Ovary (tissue), 3 donors: ENCODE measurements around the gene PHKB.

Experiments
- EP300 ChIP-seq: sonication (generic); formaldehyde crosslinking; IDR thresholded peaks from one replicate; pipeline ENCODE4 v1.6.1; 2017; ENCODE audit warnings: antibody characterized with exemption
- POLR2A ChIP-seq: fragments of 450-650 bp; IDR thresholded peaks from one replicate; pipeline ENCODE4 v1.6.1; 2017; ENCODE audit warnings: antibody characterized with exemption, mild to moderate bottlenecking, moderate library complexity
- TF ChIP-seq, protein P1 (sequence below), 3 donors: fragments of 450-650 bp in 2 of 3; fragments of 200-600 bp in 1 of 3; IDR thresholded peaks; one replicate each; pipeline versions ENCODE4 v1.5.1 to v1.8.0; 2016 to 2022; ENCODE audit warnings: antibody characterized with exemption in 3 of 3, mild to moderate bottlenecking in 1 of 3
- donor health status: DM: no; HTN: no; CAD: no.

DNA sequence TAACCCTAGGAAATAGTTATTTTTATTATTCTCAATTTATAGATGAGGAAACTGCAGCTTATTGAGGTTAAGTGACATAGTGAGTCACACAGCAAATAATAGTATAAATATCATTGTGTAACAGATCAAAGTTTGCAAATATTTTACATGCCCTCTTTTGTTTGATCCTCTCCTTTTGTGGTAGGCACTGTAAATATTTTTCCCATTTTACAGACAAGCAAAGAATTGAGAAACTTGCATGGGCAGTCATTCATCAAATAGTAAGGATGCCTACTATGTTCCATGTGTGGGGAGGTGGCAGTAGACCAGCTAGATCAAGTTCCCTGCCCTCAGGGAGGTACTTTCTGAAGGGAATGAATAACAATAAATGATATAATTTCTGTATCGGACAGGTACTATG lies 173.0 kb downstream of the PHKB start:
- TF ChIP-seq, protein P1, sequence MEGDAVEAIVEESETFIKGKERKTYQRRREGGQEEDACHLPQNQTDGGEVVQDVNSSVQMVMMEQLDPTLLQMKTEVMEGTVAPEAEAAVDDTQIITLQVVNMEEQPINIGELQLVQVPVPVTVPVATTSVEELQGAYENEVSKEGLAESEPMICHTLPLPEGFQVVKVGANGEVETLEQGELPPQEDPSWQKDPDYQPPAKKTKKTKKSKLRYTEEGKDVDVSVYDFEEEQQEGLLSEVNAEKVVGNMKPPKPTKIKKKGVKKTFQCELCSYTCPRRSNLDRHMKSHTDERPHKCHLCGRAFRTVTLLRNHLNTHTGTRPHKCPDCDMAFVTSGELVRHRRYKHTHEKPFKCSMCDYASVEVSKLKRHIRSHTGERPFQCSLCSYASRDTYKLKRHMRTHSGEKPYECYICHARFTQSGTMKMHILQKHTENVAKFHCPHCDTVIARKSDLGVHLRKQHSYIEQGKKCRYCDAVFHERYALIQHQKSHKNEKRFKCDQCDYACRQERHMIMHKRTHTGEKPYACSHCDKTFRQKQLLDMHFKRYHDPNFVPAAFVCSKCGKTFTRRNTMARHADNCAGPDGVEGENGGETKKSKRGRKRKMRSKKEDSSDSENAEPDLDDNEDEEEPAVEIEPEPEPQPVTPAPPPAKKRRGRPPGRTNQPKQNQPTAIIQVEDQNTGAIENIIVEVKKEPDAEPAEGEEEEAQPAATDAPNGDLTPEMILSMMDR (IDR thresholded peaks at IDR 0.05) = no peak
- no peak for TF ChIP-seq POLR2A
- TF ChIP-seq EP300 = no peak
